AG04449 (cell line): ENCODE results near the gene REPS2.

Experiments
- CTCF ChIA-PET: fragments of 350-600 bp; formaldehyde crosslinking; extraction: SDS; loops from one replicate; lab custom pipeline; 2021; ENCODE audit warnings: antibody characterized with exemption; lab: Yijun Ruan, JAX
- POLR2A ChIA-PET: fragments of 400-600, 350-600 bp; formaldehyde crosslinking; extraction: SDS; loops from one replicate; lab custom pipeline; 2020; ENCODE audit warnings: antibody characterized with exemption, inconsistent platforms; lab: Yijun Ruan, JAX
- DNase-seq: peaks from one replicate; pipeline ENCODE4 v3.0.0-alpha.2; 2010; ENCODE audit warnings: low read depth, low spot score
- H3K4me3 ChIP-seq: 2 replicates; pipeline ENCODE4 v1.5.1; 2011; ENCODE audit warnings: low read depth, mild to moderate bottlenecking, control low read depth, low read length
- TF ChIP-seq, protein P1 (sequence below): IDR thresholded peaks from one replicate; pipeline ENCODE4 v1.5.1; 2011; ENCODE audit warnings: mild to moderate bottlenecking, moderate library complexity, low read length, control low read depth, inconsistent platforms; ENCODE audit not compliant: insufficient read depth; ENCODE audit errors: missing control alignments

REPS2 gene

DNA sequence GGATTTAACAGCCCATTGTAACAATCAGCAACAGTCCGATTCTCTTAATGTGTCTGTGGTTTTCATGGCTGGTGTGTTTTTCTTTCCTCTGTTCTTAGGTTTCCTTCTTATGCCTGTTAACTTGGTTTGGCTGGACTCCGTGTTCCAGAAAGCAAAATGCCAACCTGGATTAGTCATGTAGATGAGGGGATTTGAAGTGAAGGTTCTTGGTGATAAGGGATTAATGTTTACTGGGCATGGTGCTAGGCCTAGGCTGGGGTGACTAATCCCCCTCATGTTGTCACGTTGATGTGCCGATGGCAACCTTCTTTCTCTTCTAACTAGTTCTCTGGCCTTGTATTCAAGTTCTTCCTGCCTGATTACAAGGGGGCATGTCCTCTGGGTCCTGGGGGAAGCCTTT is 85.9 kb downstream of the REPS2 start:
- no peak for DNase-seq
- TF ChIP-seq, protein P1, sequence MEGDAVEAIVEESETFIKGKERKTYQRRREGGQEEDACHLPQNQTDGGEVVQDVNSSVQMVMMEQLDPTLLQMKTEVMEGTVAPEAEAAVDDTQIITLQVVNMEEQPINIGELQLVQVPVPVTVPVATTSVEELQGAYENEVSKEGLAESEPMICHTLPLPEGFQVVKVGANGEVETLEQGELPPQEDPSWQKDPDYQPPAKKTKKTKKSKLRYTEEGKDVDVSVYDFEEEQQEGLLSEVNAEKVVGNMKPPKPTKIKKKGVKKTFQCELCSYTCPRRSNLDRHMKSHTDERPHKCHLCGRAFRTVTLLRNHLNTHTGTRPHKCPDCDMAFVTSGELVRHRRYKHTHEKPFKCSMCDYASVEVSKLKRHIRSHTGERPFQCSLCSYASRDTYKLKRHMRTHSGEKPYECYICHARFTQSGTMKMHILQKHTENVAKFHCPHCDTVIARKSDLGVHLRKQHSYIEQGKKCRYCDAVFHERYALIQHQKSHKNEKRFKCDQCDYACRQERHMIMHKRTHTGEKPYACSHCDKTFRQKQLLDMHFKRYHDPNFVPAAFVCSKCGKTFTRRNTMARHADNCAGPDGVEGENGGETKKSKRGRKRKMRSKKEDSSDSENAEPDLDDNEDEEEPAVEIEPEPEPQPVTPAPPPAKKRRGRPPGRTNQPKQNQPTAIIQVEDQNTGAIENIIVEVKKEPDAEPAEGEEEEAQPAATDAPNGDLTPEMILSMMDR = no peak
- H3K4me3 ChIP-seq = no peak overlapping the region
- ChIA-PET POLR2A (no interaction called here), CTCF (interaction anchor here (7.3 kb wide), 1 partner anchor 15 kb away, joined by 36 read pairs; no protein-coding TSS in a partner anchor)

DNA sequence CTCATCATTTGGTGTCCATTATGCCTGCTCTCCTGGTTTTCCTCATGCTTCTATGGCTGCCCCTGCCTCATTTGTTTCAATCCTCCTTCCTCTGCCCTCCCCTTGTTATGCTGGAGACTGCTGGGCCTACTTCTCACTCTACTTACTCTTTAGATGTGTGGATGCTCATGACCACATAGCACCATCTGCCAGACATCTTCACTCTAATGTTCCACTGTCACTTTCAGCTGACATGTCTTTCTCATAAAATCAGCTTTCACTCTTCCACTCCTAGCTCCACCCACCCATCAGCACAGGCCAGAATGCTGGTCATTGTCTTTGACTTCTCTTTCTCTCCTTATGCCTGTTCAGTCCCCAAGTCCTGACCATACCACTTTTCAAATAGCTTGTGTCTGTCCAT is 86.8 kb downstream of the REPS2 start:
- CTCF ChIA-PET = interaction anchor here (7.3 kb wide), 1 partner anchor 14 kb away, joined by 36 read pairs; no protein-coding TSS in a partner anchor
- TF ChIP-seq, protein P1 = no peak
- DNase-seq = no peak
- H3K4me3 ChIP-seq = no peak overlapping the region
- POLR2A ChIA-PET = no interaction called here

DNA sequence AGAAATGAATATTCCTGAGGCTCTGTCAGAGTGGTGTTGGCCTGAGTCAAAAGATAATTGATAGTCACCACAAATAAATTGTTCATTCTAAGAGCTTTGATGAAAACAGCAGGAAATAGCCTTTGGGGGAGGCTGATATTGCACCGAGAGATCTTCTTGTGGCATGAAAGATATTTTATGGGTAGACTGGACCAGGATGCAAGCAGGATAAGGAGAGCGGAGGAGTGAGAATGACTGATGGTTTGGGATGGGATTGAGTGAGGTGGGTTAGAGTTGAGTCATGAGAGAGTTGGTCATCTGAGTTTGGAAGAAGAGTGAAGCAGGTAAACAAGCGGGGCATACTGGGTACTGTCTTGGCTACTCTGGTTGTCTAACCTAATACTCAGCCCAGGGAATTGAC is 88.7 kb downstream of the REPS2 start:
- TF ChIP-seq, protein P1 = no peak
- no peak for DNase-seq
- POLR2A ChIA-PET = no interaction called here
- no peak overlapping the region for H3K4me3 ChIP-seq
- CTCF ChIA-PET = interaction anchor here (7.3 kb wide), 1 partner anchor 12 kb away, joined by 36 read pairs; no protein-coding TSS in a partner anchor

DNA sequence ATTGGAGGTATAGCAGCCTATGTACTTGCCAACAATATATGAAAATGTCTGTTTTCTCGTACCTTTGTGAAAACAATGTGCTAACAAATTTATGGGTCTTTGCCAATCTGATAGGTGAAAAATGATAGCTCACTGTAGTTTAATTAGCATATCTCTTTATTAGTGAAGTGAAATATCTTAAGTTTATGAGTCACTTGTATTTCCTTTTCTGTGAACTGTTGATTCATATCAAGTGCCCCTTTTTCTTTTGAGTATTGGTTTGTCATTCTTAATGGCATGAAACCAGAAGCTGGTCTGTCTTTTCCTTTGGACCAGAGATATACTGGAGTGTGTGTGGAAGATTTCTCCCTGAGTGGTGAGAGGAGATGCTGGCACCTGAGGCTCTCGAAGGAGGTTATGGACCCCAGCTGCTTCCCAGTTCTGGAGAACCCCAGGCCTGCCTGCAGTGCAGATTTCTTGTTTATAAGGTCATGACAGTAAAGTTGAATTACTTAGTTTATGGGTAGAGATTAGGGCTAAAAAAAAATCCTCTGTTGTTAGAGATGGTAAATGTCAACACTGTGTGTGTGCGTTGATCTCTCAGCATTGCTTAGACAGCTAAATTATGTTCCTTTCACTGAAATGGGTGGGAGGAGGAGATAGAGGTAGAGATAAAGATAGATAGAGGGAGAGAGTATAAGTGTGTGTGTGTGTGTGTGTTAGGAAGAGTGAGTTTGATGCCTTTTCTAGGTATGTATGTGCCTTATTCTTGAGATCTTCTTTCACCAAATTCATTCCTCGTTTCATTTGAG is 89.9 kb downstream of the REPS2 start:
- TF ChIP-seq, protein P1 = no peak
- no peak for DNase-seq
- ChIA-PET CTCF (interaction anchor here (7.3 kb wide), 1 partner anchor 11 kb away, joined by 36 read pairs; no protein-coding TSS in a partner anchor), POLR2A (no interaction called here)
- H3K4me3 ChIP-seq = no peak overlapping the region

DNA sequence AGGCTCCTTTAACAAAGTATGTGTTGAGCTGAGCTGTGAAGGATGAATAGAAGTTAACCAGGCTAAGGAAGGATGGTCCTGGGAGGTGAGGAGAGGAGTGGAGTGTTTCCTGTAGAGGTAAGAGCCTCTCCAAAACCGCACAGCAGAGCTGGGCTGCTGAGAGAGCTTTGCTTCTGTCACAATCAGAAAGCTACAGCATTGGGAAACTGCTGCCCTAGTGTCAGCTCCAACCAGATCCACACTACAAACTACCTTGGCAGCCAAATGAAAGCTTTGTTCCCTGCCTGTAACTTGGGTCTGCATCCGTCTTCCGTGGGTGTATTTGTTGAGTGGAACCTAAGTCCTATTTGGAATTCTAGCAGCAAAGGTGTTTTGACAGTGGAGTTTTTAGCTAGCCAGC is 91.8 kb downstream of the REPS2 start:
- POLR2A ChIA-PET = no interaction called here
- no peak for DNase-seq
- TF ChIP-seq, protein P1 = no peak
- CTCF ChIA-PET = interaction anchor here (7.3 kb wide), 1 partner anchor 9 kb away, joined by 36 read pairs; no protein-coding TSS in a partner anchor
- no peak overlapping the region for H3K4me3 ChIP-seq

DNA sequence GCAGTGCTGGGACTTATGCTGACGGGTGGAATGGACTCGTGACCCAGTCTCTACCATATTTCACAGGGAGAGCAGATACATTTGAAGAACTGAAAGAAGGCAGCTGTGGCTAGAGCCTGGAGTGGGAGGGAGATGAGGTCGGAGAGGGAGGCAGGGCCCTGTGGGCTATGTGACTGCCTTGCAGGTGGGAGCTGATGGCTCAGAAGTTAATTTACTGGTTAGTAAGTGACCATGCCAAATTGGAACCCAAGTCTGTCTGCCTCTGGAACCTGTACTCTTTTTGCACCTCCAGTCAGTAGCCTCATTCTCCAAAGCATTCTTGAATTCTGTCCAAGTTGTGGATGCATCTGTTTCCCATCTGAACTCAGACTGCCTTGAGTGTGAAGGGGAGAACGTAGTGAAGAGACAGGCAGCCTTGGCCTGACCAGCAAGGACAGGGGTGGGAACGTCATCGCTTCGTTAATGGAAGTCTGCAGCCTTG is 92.3 kb downstream of the REPS2 start:
- POLR2A ChIA-PET = no interaction called here
- H3K4me3 ChIP-seq = no peak overlapping the region
- DNase-seq = no peak
- TF ChIP-seq, protein P1 = no peak
- CTCF ChIA-PET = interaction anchor here (7.3 kb wide), 1 partner anchor 8 kb away, joined by 36 read pairs; no protein-coding TSS in a partner anchor
